ENCODE results near the gene SPTA1. TPM values are rescaled to one million over a fixed set of nuclear protein-coding genes. Genes with fewer than 3 reads are reported as not detected.

Gene SPTA1
- polyA plus RNA-seq, 1 donor (not counting 4 experiments of a cell fraction or from before 2014, with no cell fraction given), result not detected

DNA sequence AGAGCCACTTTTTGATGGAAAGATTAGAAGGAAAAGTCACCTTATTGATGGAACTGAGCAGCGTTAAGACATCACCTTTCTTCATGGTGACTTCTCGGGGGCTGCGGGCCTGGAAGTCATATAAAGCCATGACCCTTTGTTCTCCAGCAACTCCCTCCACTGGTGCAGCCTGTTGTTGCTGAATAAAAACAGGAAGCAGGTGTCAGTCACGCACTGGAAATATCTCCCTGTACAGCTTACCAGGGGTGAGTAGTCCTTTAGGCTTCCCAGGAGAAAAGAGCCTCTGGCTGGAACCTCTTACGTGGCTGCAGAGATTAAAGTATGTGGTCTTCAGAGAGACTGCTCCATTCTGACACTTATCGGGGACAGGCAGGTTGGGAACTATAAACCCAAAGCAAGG lies 31.9 kb downstream of the SPTA1 start:
- Histone ChIP-seq H3K27ac (ENCODE audit: control insufficient read depth, insufficient read depth, low read length) (no peak overlapping the region), H3K9ac (ENCODE audit: control insufficient read depth, extremely low read depth, insufficient read depth, low read length) (no peak overlapping the region), H3K9me3 (ENCODE audit: control insufficient read depth, low read depth, low read length) (no peaks in the 10 kb centered on the region), H3K4me2 (ENCODE audit: control insufficient read depth, extremely low read depth, insufficient read depth, low read depth, low read length) (no peak overlapping the region), H3K9me1 (ENCODE audit: control insufficient read depth, extremely low read depth, insufficient read depth, low read length) (no peaks in the 10 kb centered on the region), H3K4me1 (ENCODE audit: control insufficient read depth, extremely low read depth, insufficient read depth, low read length) (no peaks in the 10 kb centered on the region), H3K79me2 (ENCODE audit: control insufficient read depth, insufficient read depth, low read length) (no peaks in the 10 kb centered on the region), H3K4me3 (ENCODE audit: control insufficient read depth in 2 of 3, extremely low read depth in 1 of 3, insufficient read depth in 2 of 3, low read depth in 1 of 3, low read length in 3 of 3) (no peak overlapping the region), H3K27me3 (ENCODE audit: control insufficient read depth, extremely low read depth, insufficient read depth, low read length) (no peaks in the 10 kb centered on the region), H3K36me3 (ENCODE audit: control insufficient read depth in 2 of 2, extremely low read depth in 1 of 2, insufficient read depth in 2 of 2, low read length in 2 of 2) (no peaks in the 10 kb centered on the region), H4K20me1 (ENCODE audit: control insufficient read depth, extremely low read depth, insufficient read depth, low read length) (no peaks in the 10 kb centered on the region), H2AFZ (ENCODE audit: control insufficient read depth, low read length) (no peak overlapping the region)
- no peak for DNase-seq (ENCODE audit: low read depth, low spot score)
- no peak for FAIRE-seq
- dilution Hi-C loops (cut with MboI; ENCODE audit: extremely low pct_ligation_motif_present, low sequenced_read_pairs), result no loop called here
- TF ChIP-seq EZH2 (IDR thresholded peaks at IDR 0.05; ENCODE audit: low read length), result no peak
- TF ChIP-seq, protein P1, sequence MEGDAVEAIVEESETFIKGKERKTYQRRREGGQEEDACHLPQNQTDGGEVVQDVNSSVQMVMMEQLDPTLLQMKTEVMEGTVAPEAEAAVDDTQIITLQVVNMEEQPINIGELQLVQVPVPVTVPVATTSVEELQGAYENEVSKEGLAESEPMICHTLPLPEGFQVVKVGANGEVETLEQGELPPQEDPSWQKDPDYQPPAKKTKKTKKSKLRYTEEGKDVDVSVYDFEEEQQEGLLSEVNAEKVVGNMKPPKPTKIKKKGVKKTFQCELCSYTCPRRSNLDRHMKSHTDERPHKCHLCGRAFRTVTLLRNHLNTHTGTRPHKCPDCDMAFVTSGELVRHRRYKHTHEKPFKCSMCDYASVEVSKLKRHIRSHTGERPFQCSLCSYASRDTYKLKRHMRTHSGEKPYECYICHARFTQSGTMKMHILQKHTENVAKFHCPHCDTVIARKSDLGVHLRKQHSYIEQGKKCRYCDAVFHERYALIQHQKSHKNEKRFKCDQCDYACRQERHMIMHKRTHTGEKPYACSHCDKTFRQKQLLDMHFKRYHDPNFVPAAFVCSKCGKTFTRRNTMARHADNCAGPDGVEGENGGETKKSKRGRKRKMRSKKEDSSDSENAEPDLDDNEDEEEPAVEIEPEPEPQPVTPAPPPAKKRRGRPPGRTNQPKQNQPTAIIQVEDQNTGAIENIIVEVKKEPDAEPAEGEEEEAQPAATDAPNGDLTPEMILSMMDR (optimal IDR thresholded peaks at IDR 0.05 in 1 of 3, IDR thresholded peaks at IDR 0.05 in 1 of 3, conservative IDR thresholded peaks at IDR 0.05 in 1 of 3; ENCODE audit: extremely low read depth in 1 of 3, insufficient read depth in 2 of 3, low read length in 3 of 3), result no peak

DNA sequence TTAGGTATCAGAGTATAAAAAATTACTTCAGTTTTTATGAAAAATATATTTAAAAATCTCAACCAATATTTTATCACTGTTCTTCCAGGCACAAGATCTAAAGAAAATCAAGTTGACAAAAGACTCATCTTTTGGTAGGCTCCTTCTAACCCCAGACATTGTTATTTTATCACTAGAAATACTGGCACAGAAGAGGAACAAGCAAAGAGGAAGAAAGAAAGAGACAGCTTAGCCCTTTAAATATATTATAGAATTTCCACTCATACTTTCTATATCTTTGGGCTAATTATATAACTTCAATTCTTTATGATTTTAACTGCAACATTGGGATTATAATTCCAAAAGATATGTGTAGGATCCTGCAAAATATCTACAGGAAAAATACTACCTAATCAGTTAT lies 32.4 kb downstream of the SPTA1 start:
- Histone ChIP-seq H3K4me3 (ENCODE audit: control insufficient read depth in 2 of 3, extremely low read depth in 1 of 3, insufficient read depth in 2 of 3, low read depth in 1 of 3, low read length in 3 of 3) (no peak overlapping the region), H3K9me3 (ENCODE audit: control insufficient read depth, low read depth, low read length) (no peaks in the 10 kb centered on the region), H2AFZ (ENCODE audit: control insufficient read depth, low read length) (no peak overlapping the region), H3K36me3 (ENCODE audit: control insufficient read depth in 2 of 2, extremely low read depth in 1 of 2, insufficient read depth in 2 of 2, low read length in 2 of 2) (no peaks in the 10 kb centered on the region), H3K79me2 (ENCODE audit: control insufficient read depth, insufficient read depth, low read length) (no peaks in the 10 kb centered on the region), H4K20me1 (ENCODE audit: control insufficient read depth, extremely low read depth, insufficient read depth, low read length) (no peaks in the 10 kb centered on the region), H3K9me1 (ENCODE audit: control insufficient read depth, extremely low read depth, insufficient read depth, low read length) (no peaks in the 10 kb centered on the region), H3K27ac (ENCODE audit: control insufficient read depth, insufficient read depth, low read length) (no peak overlapping the region), H3K4me2 (ENCODE audit: control insufficient read depth, extremely low read depth, insufficient read depth, low read depth, low read length) (no peak overlapping the region), H3K4me1 (ENCODE audit: control insufficient read depth, extremely low read depth, insufficient read depth, low read length) (no peaks in the 10 kb centered on the region), H3K27me3 (ENCODE audit: control insufficient read depth, extremely low read depth, insufficient read depth, low read length) (no peaks in the 10 kb centered on the region), H3K9ac (ENCODE audit: control insufficient read depth, extremely low read depth, insufficient read depth, low read length) (no peak overlapping the region)
- dilution Hi-C loops (cut with MboI; ENCODE audit: extremely low pct_ligation_motif_present, low sequenced_read_pairs), result no loop called here
- FAIRE-seq (no peak), DNase-seq (ENCODE audit: low read depth, low spot score) (no peak)
- no peak for TF ChIP-seq EZH2 (IDR thresholded peaks at IDR 0.05; ENCODE audit: low read length)
- TF ChIP-seq, protein P1 (optimal IDR thresholded peaks at IDR 0.05 in 1 of 3, IDR thresholded peaks at IDR 0.05 in 1 of 3, conservative IDR thresholded peaks at IDR 0.05 in 1 of 3; ENCODE audit: extremely low read depth in 1 of 3, insufficient read depth in 2 of 3, low read length in 3 of 3), result no peak
